SU-DHL-6 (cell line): ENCODE data around the gene MTA3.
A peak's percentile ranks its signal among the peaks of the same experiment; 100 is the strongest.

Source experiments
- H2AFZ ChIP-seq: fragments of 200-600 bp; sonication (generic); 2 replicates; pipeline ENCODE4 v1.6.1; 2014; ENCODE audit warnings: low read depth, mild to moderate bottlenecking, moderate library complexity, mixed read lengths, antibody characterized with exemption, low read length; ENCODE audit not compliant: severe bottlenecking
- H3F3A ChIP-seq: fragments of 200-600 bp; shearing (Covaris generic); 2 replicates; pipeline ENCODE4 v1.6.0; 2016; ENCODE audit warnings: antibody characterized with exemption, mild to moderate bottlenecking; ENCODE audit not compliant: insufficient read depth
- H3K27ac ChIP-seq: fragments of 200-600 bp; sonication (generic); 2 replicates; pipeline ENCODE4 v1.5.1; 2016; ENCODE audit warnings: low read depth, mild to moderate bottlenecking, low read length, moderate library complexity, mixed read lengths
- H3K27me3 ChIP-seq: fragments of 200-600 bp; sonication (generic), shearing (Covaris generic); 2 replicates; pipeline ENCODE4 v1.6.0; 2014; ENCODE audit warnings: mild to moderate bottlenecking, low read length
- H3K36me3 ChIP-seq: fragments of 200-600 bp; sonication (generic); 2 replicates; pipeline ENCODE4 v1.6.1; 2014; ENCODE audit warnings: mild to moderate bottlenecking, low read length, mixed read lengths
- H3K4me2 ChIP-seq: fragments of 300-600, 200-600 bp; shearing (Covaris generic), sonication (generic); 2 replicates; pipeline ENCODE4 v1.6.0; 2014; ENCODE audit warnings: low read length, low read depth, mild to moderate bottlenecking; ENCODE audit not compliant: poor library complexity, severe bottlenecking
- H3K4me3 ChIP-seq: fragments of 200-600 bp; sonication (generic); 2 replicates; pipeline ENCODE4 v1.5.1; 2014; ENCODE audit warnings: antibody characterized with exemption, low read length, mild to moderate bottlenecking, mixed read lengths; ENCODE audit not compliant: insufficient read depth, poor library complexity, severe bottlenecking
- H3K79me2 ChIP-seq: fragments of 200-600 bp; sonication (generic); 2 replicates; pipeline ENCODE4 v1.6.1; 2014; ENCODE audit warnings: mild to moderate bottlenecking, low read length, moderate library complexity; ENCODE audit not compliant: insufficient read depth
- H3K9ac ChIP-seq: fragments of 200-600 bp; sonication (generic); 2 replicates; pipeline ENCODE4 v1.7.0; 2014; ENCODE audit warnings: mild to moderate bottlenecking, low read length
- H3K9me2 ChIP-seq: fragments of 200-600 bp; sonication (generic); replicated peaks from 2 replicates; pipeline ENCODE4 v1.6.1; 2014; ENCODE audit warnings: low read length; ENCODE audit not compliant: insufficient read depth
- H3K9me3 ChIP-seq: fragments of 200-600 bp; sonication (generic); 2 replicates; pipeline ENCODE4 v1.6.1; 2014; ENCODE audit warnings: low read length, mixed read lengths; ENCODE audit not compliant: insufficient read depth
- H4K20me1 ChIP-seq: fragments of 200-600 bp; sonication (generic); 2 replicates; pipeline ENCODE4 v1.6.1; 2014; ENCODE audit warnings: low read depth, mild to moderate bottlenecking, antibody characterized with exemption, low read length, moderate library complexity, mixed read lengths
- EZH2phosphoT487 ChIP-seq: fragments of 200-600 bp; sonication (generic), shearing (Covaris generic); conservative IDR thresholded peaks from 2 replicates; pipeline ENCODE4 v1.6.1; 2018; ENCODE audit warnings: mild to moderate bottlenecking, antibody characterized with exemption, low read length, moderate library complexity, mixed read lengths
- TF ChIP-seq, protein P1 (sequence below): fragments of 200-600 bp; sonication (generic); IDR thresholded peaks from one replicate; pipeline ENCODE4 v1.5.1; 2017; ENCODE audit warnings: antibody characterized with exemption, mild to moderate bottlenecking, low read length, moderate library complexity; ENCODE audit not compliant: insufficient read depth, poor library complexity, severe bottlenecking

Gene MTA3

DNA sequence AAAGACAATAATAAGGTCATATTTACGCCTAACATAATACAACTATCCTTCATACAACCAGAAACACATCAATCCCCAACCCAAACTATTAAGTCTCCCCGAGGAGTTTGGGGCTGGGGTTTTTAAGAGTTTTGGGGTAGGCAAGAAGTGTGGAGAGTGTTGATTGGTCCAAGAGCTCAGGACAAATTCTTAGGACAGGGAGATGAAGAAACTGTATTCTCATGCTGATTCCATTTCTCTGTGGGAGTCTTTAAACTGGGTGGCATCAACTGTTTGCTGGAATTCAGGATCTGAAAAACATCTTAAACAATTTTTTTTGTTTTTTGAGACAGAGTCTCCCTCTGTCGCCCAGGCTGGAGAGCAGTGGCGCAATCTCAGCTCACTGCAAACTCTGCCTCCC is 25.6 kb upstream of the MTA3 start:
- Histone ChIP-seq H3K9ac (no peak overlapping the region), H3K27ac (no peak overlapping the region), H3K4me2 (no peak overlapping the region)

DNA sequence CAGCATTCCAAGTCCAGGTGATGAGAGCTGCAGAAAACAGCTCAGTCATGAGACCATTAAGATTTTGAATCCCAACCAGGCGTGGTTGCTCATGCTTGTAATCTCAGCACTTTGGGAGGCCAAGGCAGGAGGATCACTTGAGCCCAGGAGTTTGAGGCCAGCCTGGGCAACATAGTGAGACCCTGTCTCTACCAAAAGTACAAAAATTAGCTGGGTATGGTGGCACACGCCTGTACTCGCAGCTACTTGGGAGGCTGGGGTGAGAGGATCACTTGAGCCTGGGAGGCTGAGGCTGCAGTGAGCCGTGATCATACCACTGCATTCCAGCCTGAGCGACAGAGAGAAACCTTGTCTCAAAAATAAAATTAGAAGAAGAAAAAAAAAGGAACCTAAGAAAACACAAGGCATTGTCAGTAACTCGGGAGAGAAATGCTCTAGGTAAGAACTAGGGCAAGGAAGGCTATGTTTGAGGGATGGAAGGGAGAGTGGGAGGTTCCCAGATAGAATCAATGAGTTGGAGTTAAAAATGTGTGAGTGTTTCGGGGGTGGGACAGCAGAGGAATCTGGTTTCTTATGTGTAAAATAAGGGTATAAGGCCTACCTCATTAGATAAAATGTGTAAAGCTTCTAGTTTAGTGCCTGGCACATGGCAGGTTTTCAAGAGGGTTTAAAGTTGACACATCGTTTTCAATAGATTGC is 23.3 kb upstream of the MTA3 start:
- H3K27ac ChIP-seq: no peak overlapping the region
- H3K4me2 ChIP-seq: no peak overlapping the region
- H3K79me2 ChIP-seq: no peaks in the 10 kb centered on the region
- no peaks in the 10 kb centered on the region for H3K27me3 ChIP-seq
- H3K9me2 ChIP-seq: no peaks in the 10 kb centered on the region
- H3K9me3 ChIP-seq: no peaks in the 10 kb centered on the region
- no peak for TF ChIP-seq EZH2phosphoT487
- TF ChIP-seq, protein P1, sequence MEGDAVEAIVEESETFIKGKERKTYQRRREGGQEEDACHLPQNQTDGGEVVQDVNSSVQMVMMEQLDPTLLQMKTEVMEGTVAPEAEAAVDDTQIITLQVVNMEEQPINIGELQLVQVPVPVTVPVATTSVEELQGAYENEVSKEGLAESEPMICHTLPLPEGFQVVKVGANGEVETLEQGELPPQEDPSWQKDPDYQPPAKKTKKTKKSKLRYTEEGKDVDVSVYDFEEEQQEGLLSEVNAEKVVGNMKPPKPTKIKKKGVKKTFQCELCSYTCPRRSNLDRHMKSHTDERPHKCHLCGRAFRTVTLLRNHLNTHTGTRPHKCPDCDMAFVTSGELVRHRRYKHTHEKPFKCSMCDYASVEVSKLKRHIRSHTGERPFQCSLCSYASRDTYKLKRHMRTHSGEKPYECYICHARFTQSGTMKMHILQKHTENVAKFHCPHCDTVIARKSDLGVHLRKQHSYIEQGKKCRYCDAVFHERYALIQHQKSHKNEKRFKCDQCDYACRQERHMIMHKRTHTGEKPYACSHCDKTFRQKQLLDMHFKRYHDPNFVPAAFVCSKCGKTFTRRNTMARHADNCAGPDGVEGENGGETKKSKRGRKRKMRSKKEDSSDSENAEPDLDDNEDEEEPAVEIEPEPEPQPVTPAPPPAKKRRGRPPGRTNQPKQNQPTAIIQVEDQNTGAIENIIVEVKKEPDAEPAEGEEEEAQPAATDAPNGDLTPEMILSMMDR: no peak
- no peak overlapping the region for H2AFZ ChIP-seq
- no peak overlapping the region for H3K9ac ChIP-seq
- no peak overlapping the region for H3K4me3 ChIP-seq
- no peaks in the 10 kb centered on the region for H4K20me1 ChIP-seq
- H3F3A ChIP-seq: peaks cover 33% of the 10 kb centered on the region
- no peaks in the 10 kb centered on the region for H3K36me3 ChIP-seq

More for the DNA sequence above, 25.6 kb upstream of the MTA3 start:
- H3K36me3 ChIP-seq: no peaks in the 10 kb centered on the region
- TF ChIP-seq, protein P1: no peak
- no peak for TF ChIP-seq EZH2phosphoT487
- H3K9me2 ChIP-seq: no peaks in the 10 kb centered on the region
- no peaks in the 10 kb centered on the region for H3K9me3 ChIP-seq
- peaks cover 21% of the 10 kb centered on the region for H3F3A ChIP-seq
- H3K27me3 ChIP-seq: no peaks in the 10 kb centered on the region
- no peaks in the 10 kb centered on the region for H3K79me2 ChIP-seq
- no peaks in the 10 kb centered on the region for H4K20me1 ChIP-seq
- no peak overlapping the region for H2AFZ ChIP-seq
- H3K4me3 ChIP-seq: no peak overlapping the region

DNA sequence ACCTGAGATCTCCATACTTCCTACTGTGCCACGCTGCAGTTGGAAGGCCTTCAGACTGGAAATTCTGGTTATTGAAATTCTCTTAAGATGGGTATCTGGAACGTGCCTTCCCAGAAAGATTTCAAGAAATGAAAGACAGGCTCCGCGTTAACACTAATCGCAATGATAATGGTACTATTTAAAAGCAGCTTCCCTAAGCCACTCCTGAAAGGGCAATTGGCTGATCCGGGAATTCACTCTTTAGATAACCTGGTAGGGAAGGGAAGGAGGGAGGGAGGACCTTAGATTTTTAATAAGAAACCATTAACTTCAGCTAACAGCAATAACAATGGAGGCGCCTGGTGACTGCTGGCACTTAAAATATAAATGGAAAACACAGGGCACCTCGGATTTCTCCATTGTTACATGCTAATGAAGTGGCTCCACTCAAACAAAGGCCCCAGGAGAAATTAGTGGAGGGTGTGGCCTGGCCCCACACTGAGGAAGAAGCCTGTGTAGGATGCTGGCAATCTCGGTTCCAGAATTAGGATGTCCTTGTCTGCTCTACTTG is 22.5 kb upstream of the MTA3 start:
- Histone ChIP-seq H3K79me2 (no peaks in the 10 kb centered on the region), H4K20me1 (no peaks in the 10 kb centered on the region), H3K27me3 (no peaks in the 10 kb centered on the region), H3K9me3 (no peaks in the 10 kb centered on the region), H3K9ac (peak overlapping the region; percentile 67), H3K9me2 (no peaks in the 10 kb centered on the region), H3K36me3 (no peaks in the 10 kb centered on the region), H3F3A (peaks cover 34% of the 10 kb centered on the region), H3K27ac (peak overlapping the region; percentile 94), H3K4me2 (peak overlapping the region; percentile 79), H2AFZ (peak overlapping the region; percentile 79), H3K4me3 (peak overlapping the region; percentile 48)
- TF ChIP-seq EZH2phosphoT487: no peak
- TF ChIP-seq, protein P1: no peak
